Left lung (tissue), 14 donors: ENCODE measurements around the gene TGFBRAP1. TPM values are rescaled to one million over a fixed set of nuclear protein-coding genes. Genes with fewer than 3 reads are reported as not detected.
A peak's percentile ranks its signal among the peaks of the same experiment; 100 is the strongest.

ENCODE experiments used
- ATAC-seq: fragments of 200-7000 bp; cut with Tn5 transposase; one replicate; pipeline ENCODE4 v1.9.1; 2020; ENCODE audit warnings: moderate library complexity
- DNase-seq, 4 donors: peaks; one replicate each; pipeline ENCODE4 v3.0.0-alpha.2; 2013 to 2020
- H3K27ac ChIP-seq, 2 donors: fragments of 200-600 bp; sonication (generic) in 1 of 2; one replicate each; pipeline versions ENCODE4 v1.5.0 to v1.8.0; 2020 to 2021
- H3K27me3 ChIP-seq, 2 donors: fragments of 200-600 bp; sonication (generic) in 1 of 2; one replicate each; pipeline versions ENCODE4 v1.5.0 to v1.8.0; 2020 to 2021
- H3K36me3 ChIP-seq, 2 donors: fragments of 200-600 bp; sonication (generic) in 1 of 2; one replicate each; pipeline versions ENCODE4 v1.5.0 to v1.8.0; 2020 to 2021
- H3K4me1 ChIP-seq, 2 donors: fragments of 200-600 bp; one replicate each; pipeline ENCODE4 v1.8.0; 2021
- H3K4me3 ChIP-seq, 2 donors: fragments of 200-600 bp; sonication (generic) in 1 of 2; one replicate each; pipeline versions ENCODE4 v1.5.0 to v1.8.0; 2020 to 2021; ENCODE audit warnings: mild to moderate bottlenecking in 1 of 2
- H3K9me3 ChIP-seq, 2 donors: fragments of 200-600 bp; sonication (generic) in 1 of 2; one replicate each; pipeline versions ENCODE4 v1.5.0 to v1.8.0; 2020 to 2021
- intact Hi-C, 2 donors: fragments of 100-400 bp; cut with DNase I; formaldehyde crosslinking; loops; one replicate each; pipeline versions ENCODE4 v1.11.2 to v1.14.2; 2022
- long read RNA-seq, 12 donors: library from polyadenylated mRNA in 2 of 12; unstranded in 2 of 12; transcript quantifications; one replicate each; pipeline ENCODE4 v2.0.0 and lab custom pipeline, GENCODE V29; 2019 to 2026
- polyA plus RNA-seq, 6 donors: library from polyadenylated mRNA; unstranded; fragments of 120-200 nt; gene quantifications; one replicate each; pipeline ENCODE4 v1.2.1, GENCODE V29; 2013; ENCODE audit not compliant: insufficient read length in 6 of 6
- total RNA-seq, 2 donors: library from RNA; stranded (reverse); fragmentation: NEBNext Ultra II Directional; extraction: Animal tissue kit (Norgen Biotek cat#: 25700); gene quantifications; one replicate each; pipeline ENCODE4 v1.2.1, GENCODE V29; 2021
- TF ChIP-seq, protein P1 (sequence below), 2 donors: fragments of 200-600 bp; sonication (generic) in 1 of 2; IDR thresholded peaks; one replicate each; pipeline versions ENCODE4 v1.5.0 to v1.8.0; 2021; ENCODE audit warnings: antibody characterized with exemption in 2 of 2
- donor health status: DM: no; HTN: yes; CAD: no.
- donor health status: DM: no; HTN: no; CAD: no.

TGFBRAP1 gene
- total RNA-seq = 10 to 100 TPM; 16.6 to 23.3 TPM
- 10 to 100 TPM; 14.2 to 16.1 (median 14.8) TPM for polyA plus RNA-seq
- long read RNA-seq, donor 1, partial matches to known transcripts = 6 of 6 reads
- long read RNA-seq, donor 1, other reads (novel, unspliced or antisense) = 0 of 6 reads
- long read RNA-seq, donor 2, full-length matches to known transcripts = 2 of 2 reads
- long read RNA-seq, donor 2, partial matches to known transcripts = 0 of 2 reads
- long read RNA-seq, donor 2, other reads (novel, unspliced or antisense) = 0 of 2 reads
- long read RNA-seq, donor 3, full-length matches to known transcripts = 2 of 2 reads
- long read RNA-seq, donor 3, partial matches to known transcripts = 0 of 2 reads
- long read RNA-seq, donor 3, other reads (novel, unspliced or antisense) = 0 of 2 reads
- long read RNA-seq, donor 4, partial matches to known transcripts = 0 of 2 reads
- long read RNA-seq, donor 4, other reads (novel, unspliced or antisense) = 2 of 2 reads
- long read RNA-seq, donor 5, full-length matches to known transcripts = 2 of 2 reads
- long read RNA-seq, donor 5, partial matches to known transcripts = 0 of 2 reads
- long read RNA-seq, donor 5, other reads (novel, unspliced or antisense) = 0 of 2 reads
- long read RNA-seq, donor 6, full-length matches to known transcripts = 1 of 17 reads
- long read RNA-seq, donor 6, partial matches to known transcripts = 5 of 17 reads
- long read RNA-seq, donor 6, other reads (novel, unspliced or antisense) = 11 of 17 reads
- long read RNA-seq, donor 7, full-length matches to known transcripts = 4 of 4 reads
- long read RNA-seq, donor 7, partial matches to known transcripts = 0 of 4 reads
- long read RNA-seq, donor 7, other reads (novel, unspliced or antisense) = 0 of 4 reads
- long read RNA-seq, donor 8 = 0 reads
- long read RNA-seq, donor 9 = 0 reads
- long read RNA-seq, donor 10 = 0 reads
- long read RNA-seq, donor 11, full-length matches to known transcripts = 4 of 4 reads
- long read RNA-seq, donor 11, partial matches to known transcripts = 0 of 4 reads
- long read RNA-seq, donor 11, other reads (novel, unspliced or antisense) = 0 of 4 reads
- long read RNA-seq, donor 12, full-length matches to known transcripts = 3 of 3 reads
- long read RNA-seq, donor 12, partial matches to known transcripts = 0 of 3 reads
- long read RNA-seq, donor 12, other reads (novel, unspliced or antisense) = 0 of 3 reads

DNA sequence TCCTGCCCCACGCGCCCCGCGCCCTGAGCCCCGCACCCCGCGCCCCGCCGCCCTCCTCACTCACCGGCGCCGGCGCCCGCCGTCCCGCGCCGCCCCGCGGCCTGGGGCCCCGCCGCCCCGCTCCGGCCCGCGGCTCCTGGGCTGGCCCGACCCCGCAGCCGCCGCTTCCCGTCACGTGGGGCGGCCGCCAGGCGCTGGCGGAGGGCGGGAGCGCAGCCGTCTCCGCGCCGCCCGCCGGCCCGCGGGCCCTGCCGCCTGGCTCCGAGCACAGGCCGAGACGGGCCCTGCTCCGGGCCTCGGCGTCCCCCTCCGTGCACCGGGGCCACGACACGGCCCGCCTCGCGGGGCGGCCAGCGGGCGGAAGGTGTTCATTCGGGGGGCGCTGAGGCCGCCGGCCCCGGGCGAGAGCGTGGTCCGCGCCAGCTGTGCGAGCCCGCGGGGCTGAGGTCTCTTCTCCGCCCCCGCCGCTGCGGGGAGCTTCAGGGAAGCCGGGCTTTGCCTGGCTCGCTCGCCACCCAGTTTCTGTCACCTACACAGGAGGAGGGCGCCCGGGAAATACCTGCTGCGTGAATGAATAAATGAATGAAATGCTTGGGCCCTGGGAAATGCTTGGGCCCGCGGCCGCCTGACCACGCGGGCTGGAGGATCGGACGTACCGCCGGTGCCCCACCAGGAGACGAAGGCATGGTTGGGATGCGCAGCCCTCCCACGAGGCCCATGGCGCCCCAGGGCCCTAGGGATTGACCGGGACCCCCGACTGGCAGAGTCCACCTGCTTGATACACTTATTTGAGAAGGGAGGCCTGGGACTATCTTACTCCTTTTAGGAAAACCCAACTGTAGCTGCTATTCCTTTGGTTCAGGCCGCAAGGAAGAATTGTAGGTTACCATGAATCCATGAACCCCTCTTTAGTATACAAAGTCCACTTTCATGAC, at the start of gene TGFBRAP1:
Gene TGFBRAP1 (minus strand): TSS at position 175 of the 935 bp plus-strand sequence. CDS start 21,434 bp downstream, outside the sequence.
- intact Hi-C loops = no loop called here
- no peaks in the 10 kb centered on the region for H3K27me3 ChIP-seq
- H3K4me3 ChIP-seq = peak within 1 kb of the TSS; percentile 61 to 62
- peak in 3 of 4 donors; percentile 42 to 93 (median 63) for DNase-seq
- H3K9me3 ChIP-seq = no peaks in the 10 kb centered on the region
- H3K4me1 ChIP-seq = peaks cover 9 to 42% of the 10 kb centered on the region in 2 donors
- H3K36me3 ChIP-seq = no peaks in the 10 kb centered on the region
- TF ChIP-seq, protein P1, sequence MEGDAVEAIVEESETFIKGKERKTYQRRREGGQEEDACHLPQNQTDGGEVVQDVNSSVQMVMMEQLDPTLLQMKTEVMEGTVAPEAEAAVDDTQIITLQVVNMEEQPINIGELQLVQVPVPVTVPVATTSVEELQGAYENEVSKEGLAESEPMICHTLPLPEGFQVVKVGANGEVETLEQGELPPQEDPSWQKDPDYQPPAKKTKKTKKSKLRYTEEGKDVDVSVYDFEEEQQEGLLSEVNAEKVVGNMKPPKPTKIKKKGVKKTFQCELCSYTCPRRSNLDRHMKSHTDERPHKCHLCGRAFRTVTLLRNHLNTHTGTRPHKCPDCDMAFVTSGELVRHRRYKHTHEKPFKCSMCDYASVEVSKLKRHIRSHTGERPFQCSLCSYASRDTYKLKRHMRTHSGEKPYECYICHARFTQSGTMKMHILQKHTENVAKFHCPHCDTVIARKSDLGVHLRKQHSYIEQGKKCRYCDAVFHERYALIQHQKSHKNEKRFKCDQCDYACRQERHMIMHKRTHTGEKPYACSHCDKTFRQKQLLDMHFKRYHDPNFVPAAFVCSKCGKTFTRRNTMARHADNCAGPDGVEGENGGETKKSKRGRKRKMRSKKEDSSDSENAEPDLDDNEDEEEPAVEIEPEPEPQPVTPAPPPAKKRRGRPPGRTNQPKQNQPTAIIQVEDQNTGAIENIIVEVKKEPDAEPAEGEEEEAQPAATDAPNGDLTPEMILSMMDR (IDR thresholded peaks at IDR 0.05) = no peak
- peak within 1 kb of the TSS; percentile 79 to 90 for H3K27ac ChIP-seq
- ATAC-seq = peak; percentile 87

DNA sequence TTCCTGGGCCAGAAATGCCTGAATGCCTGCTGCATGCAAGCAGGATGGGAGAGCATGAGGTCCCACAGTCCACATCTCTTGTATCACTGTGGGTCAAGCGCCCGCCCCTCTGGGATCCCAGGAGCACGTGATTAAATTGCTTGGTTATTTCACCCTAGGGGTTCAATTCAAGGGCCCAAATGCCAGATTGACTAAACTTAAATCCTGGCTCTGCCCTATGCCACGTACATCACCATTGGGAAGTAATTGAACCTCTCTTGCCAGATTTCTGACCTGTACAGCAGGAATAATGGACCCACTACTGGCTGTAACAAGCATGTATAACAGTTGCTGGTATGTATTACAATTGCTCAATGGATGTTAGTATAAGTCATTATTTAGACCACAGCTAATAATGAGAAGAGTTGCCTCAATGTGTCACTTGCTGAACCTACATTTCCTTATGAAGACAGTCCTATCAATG, 49.4 kb upstream of the TGFBRAP1 start:
- intact Hi-C loops = no loop called here
- no peak for ATAC-seq
- no peak overlapping the region for H3K27ac ChIP-seq
- DNase-seq = no peak
- TF ChIP-seq, protein P1 (IDR thresholded peaks at IDR 0.05) = no peak
- no peak overlapping the region for H3K4me3 ChIP-seq
- peaks cover 0 to 8% of the 10 kb centered on the region in 2 donors for H3K4me1 ChIP-seq
- no peaks in the 10 kb centered on the region for H3K36me3 ChIP-seq
- no peaks in the 10 kb centered on the region for H3K9me3 ChIP-seq
- peaks cover 0 to 9% of the 10 kb centered on the region in 2 donors for H3K27me3 ChIP-seq

GRCh38 chr2:105378276-105378840, 48.8 kb upstream of the TGFBRAP1 start:
- TF ChIP-seq, protein P1 (IDR thresholded peaks at IDR 0.05) = no peak
- Histone ChIP-seq H3K27me3 (peaks cover 0 to 9% of the 10 kb centered on the region in 2 donors), H3K36me3 (no peaks in the 10 kb centered on the region), H3K4me3 (no peak overlapping the region), H3K27ac (no peak overlapping the region), H3K9me3 (no peaks in the 10 kb centered on the region), H3K4me1 (peaks cover 5 to 13% of the 10 kb centered on the region in 2 donors)
- ATAC-seq = no peak
- intact Hi-C loops = no loop called here
- DNase-seq = no peak

GRCh38 chr2:105377871-105378270, 48.3 kb upstream of the TGFBRAP1 start:
- TF ChIP-seq, protein P1 (IDR thresholded peaks at IDR 0.05) = no peak
- Histone ChIP-seq H3K9me3 (no peaks in the 10 kb centered on the region), H3K4me1 (peaks cover 7 to 14% of the 10 kb centered on the region in 2 donors), H3K27me3 (peaks cover 0 to 9% of the 10 kb centered on the region in 2 donors), H3K36me3 (no peaks in the 10 kb centered on the region), H3K27ac (no peak overlapping the region), H3K4me3 (no peak overlapping the region)
- intact Hi-C loops = no loop called here
- ATAC-seq (no peak), DNase-seq (no peak)
